Skin epidermis (tissue), 12 donors: Measurements from ENCODE around the gene ESPN.
"Not testable (repeated sequence)": the region's sequence is repeated elsewhere in the genome, so short reads cannot be mapped to it uniquely, and the experiment has no call there.

Experiments used
- H3K27ac ChIP-seq, 21 experiments: fragments of 200-600 bp; sonication (generic) in 11 of 21; one replicate each; pipeline ENCODE4 v1.5.0; 2020; ENCODE audit warnings: mild to moderate bottlenecking in 3 of 21, inconsistent platforms in 2 of 21, moderate library complexity in 2 of 21
- H3K4me3 ChIP-seq, 7 experiments: fragments of 200-600 bp; sonication (generic) in 2 of 7; one replicate each; pipeline ENCODE4 v1.5.0; 2020; ENCODE audit warnings: inconsistent platforms in 2 of 7, mild to moderate bottlenecking in 2 of 7, moderate library complexity in 1 of 7

Gene ESPN

GRCh38 chr1:6426277-6426971 is 1.8 kb downstream of the ESPN start:
- H3K27ac ChIP-seq, result no peak overlapping the region
- H3K4me3 ChIP-seq, result no peak overlapping the region

- Histone ChIP-seq H3K27ac (no peak overlapping the region), H3K4me3 (no peak overlapping the region)
Observed at GRCh38 chr1:6426972-6427350, 2.4 kb downstream of the ESPN start.

- Histone ChIP-seq H3K27ac (no peak overlapping the region), H3K4me3 (no peak overlapping the region)
Observed at GRCh38 chr1:6427441-6428390, 3.1 kb downstream of the ESPN start.

- H3K4me3 ChIP-seq, H3K27ac ChIP-seq: not testable (repeated sequence)
Observed at GRCh38 chr1:6428453-6428852, 3.9 kb downstream of the ESPN start.

GRCh38 chr1:6429660-6430411 is 5.3 kb downstream of the ESPN start:
- H3K4me3 ChIP-seq, result not testable (repeated sequence)

GRCh38 chr1:6431645-6432579 is 7.3 kb downstream of the ESPN start:
- not testable (repeated sequence) for H3K27ac ChIP-seq, H3K4me3 ChIP-seq

More at GRCh38 chr1:6429660-6430411, 5.3 kb downstream of the ESPN start:
- peak overlapping the region in 2 of 21 experiments; percentile 34 to 35 for H3K27ac ChIP-seq

- no peak overlapping the region for H3K27ac ChIP-seq
- H3K4me3 ChIP-seq, result no peak overlapping the region
Observed at GRCh38 chr1:6434186-6434585, 9.6 kb downstream of the ESPN start.

- Histone ChIP-seq H3K27ac (no peak overlapping the region), H3K4me3 (no peak overlapping the region)
Observed at GRCh38 chr1:6435129-6435528, 10.6 kb downstream of the ESPN start.

- Histone ChIP-seq H3K27ac (no peak overlapping the region), H3K4me3 (no peak overlapping the region)
Observed at GRCh38 chr1:6435547-6435946, 11.0 kb downstream of the ESPN start.

GRCh38 chr1:6436277-6436676 is 11.7 kb downstream of the ESPN start:
- not testable (repeated sequence) for H3K4me3 ChIP-seq, H3K27ac ChIP-seq

- peak overlapping the region in 1 of 21 experiments; percentile 26 for H3K27ac ChIP-seq
- not testable (repeated sequence) for H3K4me3 ChIP-seq
Observed at GRCh38 chr1:6437012-6437700, 12.6 kb downstream of the ESPN start.

GRCh38 chr1:6438047-6438525 is 13.5 kb downstream of the ESPN start:
- H3K4me3 ChIP-seq, result no peak overlapping the region
- no peak overlapping the region for H3K27ac ChIP-seq

GRCh38 chr1:6440198-6441126 is 15.9 kb downstream of the ESPN start:
- Histone ChIP-seq H3K4me3 (peak overlapping the region in 4 of 7 experiments; percentile 3 to 17 (median 10)), H3K27ac (no peak overlapping the region)

GRCh38 chr1:6441586-6441985 is 17.0 kb downstream of the ESPN start:
- H3K4me3 ChIP-seq, result no peak overlapping the region
- no peak overlapping the region for H3K27ac ChIP-seq

- no peak overlapping the region for H3K4me3 ChIP-seq
- no peak overlapping the region for H3K27ac ChIP-seq
Observed at GRCh38 chr1:6443339-6444115, 19.0 kb downstream of the ESPN start.

- H3K4me3 ChIP-seq, result no peak overlapping the region
- no peak overlapping the region for H3K27ac ChIP-seq
Observed at GRCh38 chr1:6444377-6444776, 19.8 kb downstream of the ESPN start.
